Activated CD8-positive, alpha-beta memory T cell treated with anti-CD3 and anti-CD28 coated beads, Interleukin-2, amount 10 ng/mL, durations not matched to agents 7 days and 5 days (primary cell): ENCODE measurements around the gene ACTN1. TPM values are rescaled to one million over a fixed set of nuclear protein-coding genes. Genes with fewer than 3 reads are reported as not detected.

Source experiments
- ATAC-seq: fragments of 150-1000 bp; cut with Tn5 transposase; one replicate; pipeline ENCODE4 v1.10.0; 2021; ENCODE audit warnings: moderate library complexity
- CTCF ChIA-PET: fragments of 350-600 bp; sonication (Branson Sonifier 250); formaldehyde crosslinking; loops from one replicate; lab custom pipeline; 2021; ENCODE audit warnings: antibody characterized with exemption; lab: Charles Lee
- DNase-seq: peaks from one replicate; pipeline ENCODE4 v3.0.0-alpha.2; 2020
- H3K27ac Mint-ChIP-seq: one replicate; pipeline ENCODE4 v1.8.0; 2021; ENCODE audit warnings: mild to moderate bottlenecking, mixed read lengths
- H3K27me3 Mint-ChIP-seq: one replicate; pipeline ENCODE4 v1.8.0; 2021; ENCODE audit warnings: mixed read lengths
- H3K36me3 Mint-ChIP-seq: one replicate; pipeline ENCODE4 v1.8.0; 2021; ENCODE audit warnings: mild to moderate bottlenecking, mixed read lengths
- H3K4me1 Mint-ChIP-seq: one replicate; pipeline ENCODE4 v1.8.0; 2021; ENCODE audit warnings: mixed read lengths
- H3K4me3 Mint-ChIP-seq: one replicate; pipeline ENCODE4 v1.8.0; 2021; ENCODE audit warnings: mild to moderate bottlenecking, moderate library complexity, mixed read lengths
- H3K9me3 Mint-ChIP-seq: one replicate; pipeline ENCODE4 v1.8.0; 2022; ENCODE audit warnings: low read depth, mixed read lengths
- total RNA-seq, 2 experiments: library from RNA; stranded (reverse); gene quantifications; one replicate each; pipeline ENCODE4 v1.2.3, GENCODE V29; 2021

ACTN1 gene
- total RNA-seq, 2 experiments from 2014 or later = 26.8 to 56.0 TPM

DNA sequence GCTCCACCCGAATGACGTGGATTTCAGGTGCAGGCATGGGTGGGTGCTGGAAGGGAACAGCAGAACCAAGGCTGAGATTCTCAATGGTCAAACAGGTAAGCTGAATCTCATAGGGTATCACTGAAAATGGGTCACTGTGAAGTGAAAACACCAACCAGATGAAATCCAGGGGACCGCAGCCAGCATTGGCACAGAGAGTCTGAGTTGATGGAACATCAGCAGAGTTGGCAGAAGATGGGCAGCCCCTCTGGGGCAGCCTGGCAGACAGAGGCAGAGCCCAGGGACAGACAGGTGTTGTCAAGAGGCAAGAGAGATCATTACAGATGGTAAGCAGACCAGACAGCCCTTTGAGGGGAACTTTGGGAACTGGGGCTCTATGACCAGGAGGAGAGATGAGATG is 48.0 kb downstream of the ACTN1 start:
- H3K36me3 Mint-ChIP-seq = peaks cover 4% of the 10 kb centered on the region
- peaks cover 24% of the 10 kb centered on the region for H3K4me1 Mint-ChIP-seq
- CTCF ChIA-PET = no interaction called here
- no peak for ATAC-seq
- H3K27me3 Mint-ChIP-seq = peaks cover 6% of the 10 kb centered on the region
- no peak for DNase-seq
- no peak overlapping the region for H3K27ac Mint-ChIP-seq
- no peak overlapping the region for H3K4me3 Mint-ChIP-seq
- peaks cover under 1% of the 10 kb centered on the region for H3K9me3 Mint-ChIP-seq

DNA sequence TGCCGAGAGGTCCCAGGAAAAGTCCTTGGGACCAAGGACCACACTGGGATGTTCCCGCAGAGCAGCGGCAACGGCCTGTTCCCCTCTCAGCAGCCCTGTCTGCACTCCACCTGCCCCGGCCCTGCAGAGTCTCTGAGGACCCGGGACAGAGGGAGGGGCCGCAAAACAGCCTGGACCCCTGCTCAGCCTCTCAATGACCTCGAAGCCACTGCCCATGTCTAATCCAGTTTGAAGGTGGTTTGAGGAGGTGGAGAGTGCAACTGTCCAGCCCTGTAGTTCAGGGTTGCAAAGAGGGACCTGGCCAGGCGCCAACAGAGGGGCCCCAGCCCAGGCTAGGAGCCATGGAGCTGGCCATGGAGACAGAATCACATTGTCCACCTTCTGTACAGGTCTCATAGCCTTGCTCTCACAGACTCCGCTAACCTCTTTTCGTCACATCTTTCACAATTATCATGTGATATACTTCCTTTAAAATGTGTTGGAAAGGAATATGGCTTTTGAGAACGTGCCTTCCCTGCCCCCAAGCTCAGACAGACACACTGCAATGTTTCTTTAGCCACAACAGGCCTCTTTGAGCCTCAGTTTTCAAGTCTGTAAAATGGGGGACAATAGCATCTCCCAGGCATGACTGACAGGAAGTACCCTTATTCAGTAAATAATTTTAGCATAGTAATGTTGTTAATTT is 49.3 kb downstream of the ACTN1 start:
- Mint-ChIP-seq H3K4me1 (peaks cover 18% of the 10 kb centered on the region), H3K27me3 (peaks cover 6% of the 10 kb centered on the region), H3K4me3 (no peak overlapping the region), H3K9me3 (peaks cover 3% of the 10 kb centered on the region), H3K27ac (no peak overlapping the region), H3K36me3 (peaks cover 9% of the 10 kb centered on the region)
- ATAC-seq (no peak), DNase-seq (no peak)
- CTCF ChIA-PET = interaction anchor here (1.3 kb wide), 1 partner anchor 19 kb away, joined by 3 read pairs; no protein-coding TSS in a partner anchor

DNA sequence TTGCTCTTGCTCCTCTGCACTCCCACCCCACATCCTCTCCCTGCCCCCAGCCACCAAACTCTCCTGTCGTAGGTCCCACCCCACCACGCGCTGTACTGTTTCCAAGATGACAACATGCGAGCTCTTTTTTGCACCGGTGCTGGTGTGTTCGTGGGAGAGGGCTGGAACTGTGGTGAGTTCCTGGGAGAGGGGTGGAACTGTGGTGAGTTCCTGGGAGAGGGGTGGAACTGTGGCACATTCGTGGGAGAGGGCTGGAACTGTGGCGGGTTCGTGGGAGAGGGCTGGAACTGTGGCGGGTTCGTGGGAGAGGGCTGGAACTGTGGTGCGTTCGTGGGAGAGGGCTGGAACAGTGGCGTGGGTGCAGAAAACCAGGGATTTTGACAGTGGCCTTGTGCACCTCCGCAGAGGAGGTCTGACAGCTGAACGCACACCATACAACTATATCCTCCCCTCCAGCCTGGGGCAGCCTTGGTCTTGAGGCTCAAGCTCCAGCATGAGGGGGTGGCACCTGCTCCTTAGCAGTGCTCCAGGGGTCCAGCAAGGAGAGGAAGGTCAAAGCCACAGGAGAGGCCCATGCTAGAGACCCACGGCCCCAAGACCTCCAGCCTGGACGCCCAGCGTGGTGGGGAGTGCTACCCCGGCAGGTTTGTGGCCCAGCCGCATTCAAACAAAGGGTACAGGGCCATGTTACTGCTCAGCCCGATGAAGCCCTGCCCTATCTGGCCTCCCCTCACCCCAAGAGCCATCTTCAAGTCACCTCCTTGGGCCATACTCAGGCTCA is 50.1 kb downstream of the ACTN1 start:
- peaks cover 6% of the 10 kb centered on the region for H3K27me3 Mint-ChIP-seq
- H3K27ac Mint-ChIP-seq = no peak overlapping the region
- no peak overlapping the region for H3K4me3 Mint-ChIP-seq
- peaks cover 12% of the 10 kb centered on the region for H3K36me3 Mint-ChIP-seq
- CTCF ChIA-PET = no interaction called here
- DNase-seq (no peak), ATAC-seq (no peak)
- H3K4me1 Mint-ChIP-seq = peaks cover 14% of the 10 kb centered on the region
- H3K9me3 Mint-ChIP-seq = peaks cover 3% of the 10 kb centered on the region

DNA sequence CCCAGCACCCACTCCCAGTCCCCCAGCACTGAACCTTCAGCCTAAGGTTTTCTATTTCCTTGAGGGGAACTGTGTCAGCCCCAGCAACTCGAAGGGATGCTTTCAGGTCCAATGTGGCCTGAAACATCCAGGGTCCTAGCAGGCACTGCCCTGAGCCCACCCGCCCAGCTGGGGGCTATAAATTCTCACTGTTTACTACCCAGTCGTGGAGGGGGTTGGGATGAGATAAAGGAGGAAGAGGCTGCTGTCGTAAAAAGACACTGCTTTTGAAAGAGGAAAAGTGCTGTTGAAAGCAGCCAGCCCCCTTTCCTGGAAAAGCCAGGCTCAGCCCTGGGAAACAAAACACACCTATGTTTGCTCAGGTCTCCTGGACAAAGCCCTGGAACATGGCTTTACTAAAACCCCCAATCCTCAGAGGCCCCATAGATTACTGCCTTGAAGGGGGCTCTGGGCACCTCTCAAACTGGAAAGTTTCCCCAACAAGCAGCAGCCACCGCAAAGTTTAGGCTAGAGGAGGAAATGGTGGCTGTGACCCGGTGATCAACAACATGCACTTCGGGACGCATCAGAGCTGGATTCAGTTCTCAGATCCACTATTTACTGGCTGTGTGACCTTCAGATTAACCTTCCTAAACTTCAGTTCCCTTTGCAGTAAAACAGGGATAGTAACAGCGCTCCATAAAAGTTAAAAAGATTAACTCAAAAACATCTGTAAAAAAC is 51.0 kb downstream of the ACTN1 start:
- peaks cover 6% of the 10 kb centered on the region for H3K27me3 Mint-ChIP-seq
- H3K4me1 Mint-ChIP-seq = peaks cover 14% of the 10 kb centered on the region
- CTCF ChIA-PET = interaction anchor here (2.4 kb wide), 1 partner anchor 16 kb away, joined by 16 read pairs; no protein-coding TSS in a partner anchor
- DNase-seq (no peak), ATAC-seq (peak; percentile 27)
- H3K27ac Mint-ChIP-seq = peak overlapping the region; percentile 29
- H3K9me3 Mint-ChIP-seq = peaks cover 3% of the 10 kb centered on the region
- no peak overlapping the region for H3K4me3 Mint-ChIP-seq
- peaks cover 15% of the 10 kb centered on the region for H3K36me3 Mint-ChIP-seq

DNA sequence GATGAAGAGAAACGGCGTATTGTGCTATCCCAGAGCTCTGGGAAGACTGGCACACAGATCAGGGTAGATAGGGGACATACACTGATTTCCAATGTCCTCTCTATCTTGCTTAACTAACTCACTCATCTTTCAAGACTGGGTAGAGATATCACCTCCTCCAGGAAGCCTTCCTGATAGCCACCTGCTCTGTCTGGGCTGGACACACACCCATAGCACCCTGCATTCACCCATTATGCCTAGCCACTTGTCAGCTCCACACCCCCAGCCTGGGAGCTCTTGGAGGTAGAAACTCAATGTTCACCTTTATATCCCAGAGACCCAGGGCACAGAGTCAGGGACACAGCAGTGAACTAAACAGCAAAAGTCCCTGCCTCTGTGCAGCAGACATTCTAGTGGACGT is 52.0 kb downstream of the ACTN1 start:
- Mint-ChIP-seq H3K27ac (no peak overlapping the region), H3K36me3 (peaks cover 15% of the 10 kb centered on the region), H3K4me3 (no peak overlapping the region), H3K9me3 (peaks cover 3% of the 10 kb centered on the region), H3K27me3 (peaks cover 6% of the 10 kb centered on the region), H3K4me1 (peaks cover 14% of the 10 kb centered on the region)
- no peak for ATAC-seq
- no peak for DNase-seq
- CTCF ChIA-PET = interaction anchor here (1.5 to 2.4 kb wide), 2 partner anchors 11 to 15 kb away, joined by 3 to 16 read pairs; no protein-coding TSS in a partner anchor

DNA sequence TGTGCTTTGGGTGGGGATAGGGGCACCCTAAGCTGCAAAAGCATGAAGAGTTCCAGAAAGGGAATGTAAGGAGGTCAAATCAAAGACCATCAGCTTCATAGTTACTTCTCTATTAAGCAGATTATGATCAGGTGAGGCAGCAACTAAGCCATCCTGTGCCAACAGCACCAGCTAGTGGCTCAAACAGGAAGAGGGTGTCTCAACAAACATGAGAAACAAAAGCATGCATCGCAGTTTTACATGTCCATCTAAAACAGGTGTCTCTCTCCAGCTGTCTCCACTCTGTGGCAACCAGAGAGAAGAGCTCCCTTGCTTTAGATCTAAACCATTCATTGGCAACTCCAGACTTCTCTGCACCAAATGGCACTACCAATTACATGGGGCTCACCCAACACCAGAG is 52.9 kb downstream of the ACTN1 start:
- Mint-ChIP-seq H3K9me3 (peaks cover 3% of the 10 kb centered on the region), H3K27ac (no peak overlapping the region), H3K27me3 (peaks cover 6% of the 10 kb centered on the region), H3K4me1 (peaks cover 14% of the 10 kb centered on the region), H3K36me3 (peaks cover 15% of the 10 kb centered on the region), H3K4me3 (no peak overlapping the region)
- DNase-seq (no peak), ATAC-seq (no peak)
- CTCF ChIA-PET = interaction anchor here (0.6 to 2.4 kb wide), 4 partner anchors 10 to 141 kb away, joined by 3 to 16 read pairs (median 3); no protein-coding TSS in a partner anchor

DNA sequence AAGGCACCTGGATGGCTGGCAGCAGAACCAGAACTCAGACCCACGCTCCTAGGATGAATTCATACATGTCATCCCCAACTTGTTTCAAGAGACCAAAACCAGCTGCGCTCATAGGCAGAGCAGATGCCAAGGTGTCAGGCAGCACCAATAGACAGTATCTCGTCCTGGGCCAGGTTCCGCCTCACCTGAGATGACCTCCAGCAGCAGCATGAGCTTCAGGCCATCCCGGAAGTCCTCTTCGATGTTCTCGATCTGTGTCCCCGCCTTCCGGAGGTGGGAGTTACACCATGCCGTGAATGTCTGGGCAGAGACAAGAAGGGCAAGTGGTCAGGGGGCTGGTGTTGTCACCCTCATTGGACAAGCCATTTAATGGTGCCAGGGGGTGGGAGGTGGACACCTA is 53.7 kb downstream of the ACTN1 start:
- Mint-ChIP-seq H3K4me1 (peaks cover 14% of the 10 kb centered on the region), H3K27me3 (peaks cover 6% of the 10 kb centered on the region), H3K36me3 (peaks cover 15% of the 10 kb centered on the region), H3K27ac (no peak overlapping the region), H3K9me3 (peaks cover 3% of the 10 kb centered on the region), H3K4me3 (no peak overlapping the region)
- ATAC-seq (no peak), DNase-seq (no peak)
- CTCF ChIA-PET = interaction anchor here (1.4 kb wide), 1 partner anchor 33 kb away, joined by 3 read pairs; no protein-coding TSS in a partner anchor

DNA sequence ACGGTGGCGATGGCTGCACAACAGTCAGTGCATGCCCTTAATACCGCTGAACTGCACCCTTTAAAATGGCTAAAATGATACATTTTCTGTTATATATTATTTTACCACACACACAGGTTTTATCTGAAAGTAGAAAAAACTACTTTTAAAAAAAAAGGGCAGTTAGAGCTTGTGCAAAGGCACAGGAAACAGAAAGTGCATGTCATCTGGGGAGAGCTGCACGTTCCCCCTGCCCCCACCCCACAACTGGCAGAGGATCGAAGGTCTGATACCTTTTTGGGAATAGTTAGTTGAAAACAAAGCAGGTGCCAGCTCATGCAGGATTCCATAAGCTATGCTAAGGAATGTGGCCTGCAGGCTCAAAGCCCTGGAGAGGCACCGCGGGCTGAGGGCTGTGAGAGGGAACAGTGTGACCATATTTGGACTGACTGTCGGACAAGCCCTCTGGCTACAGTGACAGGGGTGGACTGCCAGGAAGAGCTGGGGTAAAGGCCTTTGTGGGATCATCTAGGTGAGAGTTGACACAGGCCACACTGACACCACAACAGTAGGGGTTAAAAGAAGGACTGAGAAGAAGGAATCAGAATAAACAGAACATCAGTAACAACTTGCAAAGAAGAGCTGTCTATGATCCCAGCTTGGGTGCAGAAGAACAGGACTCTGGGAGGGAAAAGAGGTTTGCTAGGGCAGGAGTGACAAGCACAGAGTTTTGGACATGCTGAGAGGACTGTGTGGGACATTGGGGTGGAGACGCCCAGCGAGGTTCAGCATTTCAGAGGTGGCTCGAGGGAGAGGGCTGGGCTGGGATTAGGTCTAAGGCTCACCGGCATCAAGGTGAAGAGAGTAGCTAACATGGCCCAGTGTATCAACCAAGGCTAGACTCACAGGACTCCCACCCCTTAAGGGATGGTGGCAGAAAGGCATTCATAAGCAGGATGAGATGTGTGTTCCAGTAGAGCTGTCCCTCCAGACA is 54.6 kb downstream of the ACTN1 start:
- CTCF ChIA-PET = interaction anchor here (1.2 kb wide), 1 partner anchor 13 kb away, joined by 6 read pairs; no protein-coding TSS in a partner anchor
- no peak overlapping the region for H3K4me3 Mint-ChIP-seq
- ATAC-seq (no peak), DNase-seq (no peak)
- H3K27ac Mint-ChIP-seq = no peak overlapping the region
- H3K4me1 Mint-ChIP-seq = peaks cover 14% of the 10 kb centered on the region
- peaks cover 15% of the 10 kb centered on the region for H3K36me3 Mint-ChIP-seq
- peaks cover 6% of the 10 kb centered on the region for H3K27me3 Mint-ChIP-seq
- H3K9me3 Mint-ChIP-seq = peaks cover 3% of the 10 kb centered on the region

DNA sequence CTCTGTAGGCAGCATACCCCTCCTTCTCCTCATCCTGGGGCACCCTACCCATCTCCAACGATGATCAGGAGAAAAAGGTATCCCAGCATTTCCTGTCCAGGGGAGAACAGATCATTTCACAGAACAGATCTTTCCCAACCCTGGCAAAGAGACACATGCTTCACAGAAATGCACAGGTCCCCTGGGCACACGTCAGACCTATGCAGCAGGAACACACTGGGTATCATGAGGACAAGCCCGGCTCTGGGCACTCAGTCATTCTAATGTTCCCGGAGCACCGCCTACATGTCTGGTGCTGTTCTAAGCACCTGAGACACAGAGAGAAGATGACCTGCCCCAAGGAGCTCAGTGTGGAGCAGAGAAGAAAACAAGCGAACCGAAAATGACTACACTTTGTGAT is 56.2 kb downstream of the ACTN1 start:
- DNase-seq = no peak
- Mint-ChIP-seq H3K4me3 (no peak overlapping the region), H3K27ac (no peak overlapping the region), H3K36me3 (peaks cover 15% of the 10 kb centered on the region), H3K27me3 (peaks cover 6% of the 10 kb centered on the region), H3K4me1 (peaks cover 2% of the 10 kb centered on the region), H3K9me3 (peaks cover 3% of the 10 kb centered on the region)
- CTCF ChIA-PET = interaction anchor here (1.6 kb wide), 1 partner anchor 9 kb away, joined by 3 read pairs; no protein-coding TSS in a partner anchor
- ATAC-seq = no peak

DNA sequence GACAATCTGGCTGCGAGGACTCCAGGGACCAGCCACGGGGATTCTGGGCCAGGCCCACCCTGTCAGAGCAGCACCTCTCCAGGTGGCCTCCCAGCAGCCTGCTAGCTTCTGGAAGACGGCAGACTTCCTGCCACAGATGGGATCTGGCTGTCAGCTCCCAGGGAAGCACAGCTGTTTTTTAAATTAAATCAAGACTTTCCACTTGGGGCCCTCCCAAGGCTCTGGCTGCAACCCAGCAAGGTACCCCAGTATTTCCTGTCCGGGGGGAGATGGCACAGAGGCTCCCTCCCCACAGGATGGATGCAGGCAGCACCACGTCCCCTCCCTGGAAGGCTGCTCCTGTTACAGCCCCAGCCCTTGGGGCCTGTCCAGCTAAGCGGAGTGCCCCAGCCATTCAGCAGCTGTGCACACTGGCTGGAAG is 56.9 kb downstream of the ACTN1 start:
- Mint-ChIP-seq H3K9me3 (peaks cover 3% of the 10 kb centered on the region), H3K4me1 (no peaks in the 10 kb centered on the region), H3K4me3 (no peak overlapping the region), H3K36me3 (peaks cover 15% of the 10 kb centered on the region), H3K27ac (no peak overlapping the region), H3K27me3 (peaks cover 4% of the 10 kb centered on the region)
- no peak for DNase-seq
- CTCF ChIA-PET = interaction anchor here (1.3 to 1.6 kb wide), 2 partner anchors 8 to 11 kb away, joined by 3 to 6 read pairs; no protein-coding TSS in a partner anchor
- no peak for ATAC-seq

DNA sequence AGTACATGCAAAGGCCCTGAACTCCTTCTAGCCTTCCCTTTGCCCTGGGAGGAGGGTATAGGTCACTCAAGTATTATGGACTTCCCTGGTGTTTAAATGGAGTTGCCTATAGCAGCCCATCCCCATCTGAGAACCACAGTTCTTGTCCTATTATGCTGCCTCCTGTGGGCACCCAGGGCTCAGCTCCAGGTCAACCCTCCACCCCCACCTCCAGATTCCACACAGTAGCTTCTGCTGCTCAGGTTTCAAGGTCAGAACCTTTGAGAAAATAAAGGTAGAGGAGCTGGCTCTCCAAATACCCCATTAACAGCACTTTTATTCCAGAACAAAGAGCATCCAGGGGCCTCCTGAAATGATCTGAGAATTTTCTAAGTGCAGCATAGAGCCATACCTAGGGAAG is 57.4 kb downstream of the ACTN1 start:
- ATAC-seq (no peak), DNase-seq (no peak)
- no peaks in the 10 kb centered on the region for H3K4me1 Mint-ChIP-seq
- peaks cover 14% of the 10 kb centered on the region for H3K36me3 Mint-ChIP-seq
- H3K27ac Mint-ChIP-seq = no peak overlapping the region
- no peak overlapping the region for H3K4me3 Mint-ChIP-seq
- no peaks in the 10 kb centered on the region for H3K27me3 Mint-ChIP-seq
- peaks cover 3% of the 10 kb centered on the region for H3K9me3 Mint-ChIP-seq
- CTCF ChIA-PET = interaction anchor here (1.3 kb wide), 1 partner anchor 11 kb away, joined by 6 read pairs; no protein-coding TSS in a partner anchor

DNA sequence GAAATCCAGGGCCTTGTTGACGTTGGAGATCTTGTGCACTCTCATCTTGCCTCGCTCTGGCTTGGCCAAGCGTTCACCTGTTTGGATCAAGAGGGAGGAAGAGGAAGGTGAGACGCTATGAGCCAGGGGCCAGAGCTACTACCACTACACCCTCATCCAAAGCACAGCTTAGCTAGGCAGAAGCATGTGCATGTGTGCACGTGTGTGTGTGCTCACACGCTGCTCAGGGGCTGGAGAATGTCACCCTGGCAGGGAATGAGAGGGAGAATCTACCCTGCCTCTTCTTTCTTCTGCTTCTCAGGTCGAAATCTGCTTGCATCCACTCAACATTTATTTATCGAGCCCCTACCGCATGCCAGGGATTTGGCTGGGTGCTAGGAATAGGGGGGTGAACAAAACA is 58.1 kb downstream of the ACTN1 start:
- no peak for ATAC-seq

More for the DNA sequence above, 58.1 kb downstream of the ACTN1 start:
- Mint-ChIP-seq H3K4me3 (no peak overlapping the region), H3K9me3 (peaks cover 2% of the 10 kb centered on the region), H3K27ac (no peak overlapping the region), H3K27me3 (no peaks in the 10 kb centered on the region), H3K4me1 (no peaks in the 10 kb centered on the region), H3K36me3 (peaks cover 11% of the 10 kb centered on the region)
- CTCF ChIA-PET = no interaction called here
- DNase-seq = no peak
